ENCODE results near the gene NEK11. TPM values are rescaled to one million over a fixed set of nuclear protein-coding genes. Genes with fewer than 3 reads are reported as not detected.

NEK11 gene
- total and polyA plus RNA-seq, 2 donors (not counting 3 experiments of a cell fraction or from before 2014, with no cell fraction given), result 1.7 to 4.3 TPM

- no peaks in the 10 kb centered on the region for H3K4me1 ChIP-seq (ENCODE audit: control insufficient read depth, extremely low read depth, insufficient read depth, low read length)
- DNase-seq (ENCODE audit: low read depth, low spot score), result no peak
- no peak overlapping the region for H2AFZ ChIP-seq (ENCODE audit: low read depth, low read length)
- ChIA-PET POLR2A (no interaction called here), CTCF (no interaction called here)
- no peaks in the 10 kb centered on the region for H3K9me3 ChIP-seq (replicated peaks; ENCODE audit: control insufficient read depth, insufficient read depth, low read length)
- dilution Hi-C loops (cut with MboI; ENCODE audit: extremely low pct_ligation_motif_present, low sequenced_read_pairs), result no loop called here
- no peaks in the 10 kb centered on the region for H3K9me1 ChIP-seq (replicated peaks; ENCODE audit: control insufficient read depth, extremely low read depth, insufficient read depth, low read length)
- no peak overlapping the region for H3K9ac ChIP-seq (replicated peaks; ENCODE audit: extremely low read depth, insufficient read depth, low read length)
- no peak overlapping the region for H3K4me2 ChIP-seq (ENCODE audit: insufficient read depth, low read length)
- no peaks in the 10 kb centered on the region for H3K27me3 ChIP-seq (ENCODE audit: control insufficient read depth in 2 of 2, insufficient read depth in 2 of 2, low read length in 2 of 2)
- intact Hi-C loops (cut with micrococcal nuclease), result no loop called here
- H4K20me1 ChIP-seq (replicated peaks; ENCODE audit: control insufficient read depth, extremely low read depth, insufficient read depth, low read length), result no peaks in the 10 kb centered on the region
- no peak overlapping the region for H3K4me3 ChIP-seq (replicated peaks in 1 of 3; ENCODE audit: insufficient read depth in 1 of 3, low read depth in 1 of 3, low read length in 3 of 3)
- no peaks in the 10 kb centered on the region for H3K79me2 ChIP-seq (ENCODE audit: control insufficient read depth, insufficient read depth, low read length)
- H3K36me3 ChIP-seq (ENCODE audit: control insufficient read depth in 2 of 2, extremely low read depth in 1 of 2, insufficient read depth in 2 of 2, low read length in 2 of 2), result no peaks in the 10 kb centered on the region
- TF ChIP-seq POLR2A (IDR thresholded peaks at IDR 0.05; ENCODE audit: low read depth, low read length) (no peak), EZH2 (IDR thresholded peaks at IDR 0.05; ENCODE audit: borderline replicate concordance, low read depth, low read length, severe bottlenecking) (no peak), MYC (IDR thresholded peaks at IDR 0.05; ENCODE audit: low read depth, low read length) (no peak), POLR2AphosphoS5 (IDR thresholded peaks at IDR 0.05; ENCODE audit: insufficient read depth, low read depth, low read length) (no peak), JUN (IDR thresholded peaks at IDR 0.05; ENCODE audit: borderline replicate concordance, insufficient read depth, insufficient read length, low read depth) (no peak), CTCF (IDR thresholded peaks at IDR 0.05; ENCODE audit: extremely low read depth in 1 of 2, insufficient read depth in 1 of 2, low read depth in 1 of 2, low read length in 2 of 2) (no peak), MAX (IDR thresholded peaks at IDR 0.05; ENCODE audit: insufficient read depth, insufficient read length) (no peak), GATA2 (IDR thresholded peaks at IDR 0.05; ENCODE audit: insufficient read depth, insufficient read length, low read depth, low read length) (no peak), FOS (IDR thresholded peaks at IDR 0.05; ENCODE audit: borderline replicate concordance, insufficient read depth, low read length) (no peak)
- no peak for FAIRE-seq
- no peak overlapping the region for H3K27ac ChIP-seq (ENCODE audit: insufficient read depth, low read depth, low read length)
- no TSS peak for BruUV-seq (replicated peaks)
Observed at GRCh38 chr3:131091768-131092167, 65.1 kb downstream of the NEK11 start.
